GM12864 (cell line): ENCODE data around the gene SLC9A3.

Experiments
- DNase-seq: peaks from one replicate; pipeline ENCODE4 v3.0.0-alpha.2; 2011; ENCODE audit warnings: low read depth
- H3K4me3 ChIP-seq: 2 replicates; pipeline ENCODE4 v1.5.1; 2011; ENCODE audit warnings: mild to moderate bottlenecking, low read depth, low read length, control low read depth
- TF ChIP-seq, protein P1 (sequence below): IDR thresholded peaks from 2 replicates; pipeline ENCODE4 v1.5.1; 2011; ENCODE audit warnings: low read depth, mild to moderate bottlenecking, moderate library complexity, low read length, control low read depth, inconsistent platforms; ENCODE audit errors: missing control alignments

SLC9A3 gene

DNA sequence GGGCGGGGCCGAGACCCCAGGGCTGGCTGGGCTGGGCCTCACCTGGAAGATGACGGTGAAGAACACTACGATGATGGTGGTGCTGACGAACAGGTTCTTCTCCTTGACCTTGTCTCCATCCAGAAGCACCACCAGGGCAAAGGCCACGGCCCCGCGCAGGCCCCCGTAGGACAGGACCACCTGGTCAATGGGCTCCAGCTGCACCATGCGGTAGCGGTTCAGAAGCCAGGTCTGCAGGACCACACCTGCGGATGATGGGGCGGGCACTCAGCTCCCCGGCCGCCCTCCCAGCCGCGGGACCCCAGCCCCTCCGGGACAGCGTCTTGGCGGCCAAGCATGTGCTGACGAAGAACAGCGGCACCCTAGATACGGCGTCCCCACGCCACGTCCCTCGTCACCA lies 41.7 kb downstream of the SLC9A3 start:
- DNase-seq: no peak
- no peak overlapping the region for H3K4me3 ChIP-seq
- TF ChIP-seq, protein P1, sequence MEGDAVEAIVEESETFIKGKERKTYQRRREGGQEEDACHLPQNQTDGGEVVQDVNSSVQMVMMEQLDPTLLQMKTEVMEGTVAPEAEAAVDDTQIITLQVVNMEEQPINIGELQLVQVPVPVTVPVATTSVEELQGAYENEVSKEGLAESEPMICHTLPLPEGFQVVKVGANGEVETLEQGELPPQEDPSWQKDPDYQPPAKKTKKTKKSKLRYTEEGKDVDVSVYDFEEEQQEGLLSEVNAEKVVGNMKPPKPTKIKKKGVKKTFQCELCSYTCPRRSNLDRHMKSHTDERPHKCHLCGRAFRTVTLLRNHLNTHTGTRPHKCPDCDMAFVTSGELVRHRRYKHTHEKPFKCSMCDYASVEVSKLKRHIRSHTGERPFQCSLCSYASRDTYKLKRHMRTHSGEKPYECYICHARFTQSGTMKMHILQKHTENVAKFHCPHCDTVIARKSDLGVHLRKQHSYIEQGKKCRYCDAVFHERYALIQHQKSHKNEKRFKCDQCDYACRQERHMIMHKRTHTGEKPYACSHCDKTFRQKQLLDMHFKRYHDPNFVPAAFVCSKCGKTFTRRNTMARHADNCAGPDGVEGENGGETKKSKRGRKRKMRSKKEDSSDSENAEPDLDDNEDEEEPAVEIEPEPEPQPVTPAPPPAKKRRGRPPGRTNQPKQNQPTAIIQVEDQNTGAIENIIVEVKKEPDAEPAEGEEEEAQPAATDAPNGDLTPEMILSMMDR: no peak

DNA sequence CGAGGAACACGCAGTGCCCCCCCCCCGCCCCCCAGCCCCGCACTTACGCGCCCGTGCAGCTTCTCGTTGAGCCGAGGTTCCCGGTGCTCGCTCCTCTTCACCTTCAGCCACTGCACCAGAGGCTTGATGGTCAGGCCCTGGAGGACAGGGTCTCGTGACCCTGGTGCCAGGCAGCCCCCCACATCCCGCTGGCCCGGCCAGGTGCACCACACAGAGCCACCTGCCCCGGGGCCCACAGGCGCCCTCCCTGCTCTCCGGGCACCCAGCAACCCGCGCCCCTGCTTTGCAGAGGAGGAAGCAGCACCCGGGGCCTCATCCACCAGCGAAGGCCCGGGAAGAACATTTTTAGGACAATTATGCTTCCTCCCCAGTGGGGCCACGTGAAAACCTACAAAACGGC lies 42.2 kb downstream of the SLC9A3 start:
- TF ChIP-seq, protein P1: no peak
- no peak overlapping the region for H3K4me3 ChIP-seq
- no peak for DNase-seq

GRCh38 chr5:481347-481746 lies 42.9 kb downstream of the SLC9A3 start:
- no peak overlapping the region for H3K4me3 ChIP-seq
- DNase-seq: no peak
- TF ChIP-seq, protein P1: no peak

DNA sequence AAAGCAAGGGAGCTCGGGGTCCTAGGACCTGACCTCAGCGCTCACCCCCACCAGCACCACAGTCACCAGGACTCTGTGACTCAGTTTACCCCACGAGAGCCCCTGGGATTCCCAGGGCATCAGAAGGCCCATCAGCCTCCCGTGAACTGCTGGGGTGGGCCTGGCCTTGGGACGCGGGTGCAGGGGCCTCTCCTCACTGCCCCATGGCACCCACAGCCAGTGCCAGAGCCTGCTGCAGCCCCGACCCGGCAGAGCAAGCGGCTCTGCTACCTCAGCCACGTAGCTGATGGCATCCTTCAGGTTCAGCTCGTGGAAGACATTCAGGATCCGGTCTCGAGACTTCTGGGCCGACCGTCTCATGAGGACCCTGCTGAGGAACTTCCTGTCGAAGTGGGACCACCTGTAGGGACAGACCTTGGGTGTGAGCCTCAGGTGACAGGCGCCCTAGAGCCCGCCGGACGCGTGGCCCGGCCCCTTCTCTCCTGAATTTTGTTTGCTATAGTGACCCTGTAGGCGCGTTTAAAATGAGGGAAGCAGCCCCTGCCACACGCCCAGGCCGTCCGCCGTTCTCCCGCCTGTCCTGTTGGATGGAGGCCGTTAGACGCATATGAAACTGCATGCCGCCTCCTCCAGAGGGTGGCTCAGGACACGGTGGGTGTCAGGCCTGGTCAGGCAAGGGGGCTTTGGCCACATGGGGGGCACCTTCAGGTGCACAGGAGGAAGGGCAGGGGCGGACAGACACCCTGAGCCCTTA lies 44.5 kb downstream of the SLC9A3 start:
- TF ChIP-seq, protein P1: no peak
- H3K4me3 ChIP-seq: no peak overlapping the region
- DNase-seq: no peak

GRCh38 chr5:478982-479535 lies 45.2 kb downstream of the SLC9A3 start:
- no peak overlapping the region for H3K4me3 ChIP-seq
- TF ChIP-seq, protein P1: no peak
- no peak for DNase-seq

DNA sequence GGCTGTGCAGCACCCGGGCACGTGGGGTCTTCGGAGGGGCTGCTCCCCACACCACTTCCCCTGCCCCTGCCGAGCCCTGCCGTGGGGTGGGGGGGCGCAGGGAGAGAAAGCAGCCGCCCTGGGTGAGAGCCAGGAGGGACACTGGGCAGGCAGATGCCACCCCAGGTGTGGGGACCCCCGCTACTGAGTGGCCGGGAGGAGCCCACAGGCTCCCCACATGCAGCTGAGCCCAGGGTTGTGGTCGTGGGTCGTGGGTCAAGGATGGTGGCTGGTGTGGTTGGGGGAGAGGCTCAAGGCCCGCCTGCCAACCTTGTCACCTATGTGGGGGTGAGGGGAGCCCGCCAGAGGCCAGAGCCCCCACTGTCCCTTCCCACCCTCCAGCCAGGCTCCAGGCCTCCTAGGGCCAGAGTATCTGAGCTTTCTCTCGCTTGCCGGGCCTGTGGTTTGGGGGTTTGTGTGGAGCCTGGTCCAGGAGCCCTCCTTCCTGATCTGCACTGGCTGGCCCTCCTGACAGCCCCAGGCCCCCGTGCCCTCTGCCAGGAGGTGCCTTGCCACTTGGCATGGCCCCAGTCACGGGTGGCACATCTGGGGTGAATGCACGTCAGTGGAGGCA lies 45.8 kb downstream of the SLC9A3 start:
- TF ChIP-seq, protein P1: no peak
- no peak overlapping the region for H3K4me3 ChIP-seq
- DNase-seq: no peak
